GM11168 (cell line): Measurements from ENCODE around the gene AJUBA.
"Not testable (repeated sequence)": the region's sequence is repeated elsewhere in the genome, so short reads cannot be mapped to it uniquely, and the experiment has no call there.

ENCODE experiments used
- in situ Hi-C: fragments of 300-500 bp; cut with MboI; formaldehyde crosslinking; loops from one replicate; pipeline ENCODE4 v1.12.0; 2022; ENCODE audit warnings: low sequenced_read_pairs; ENCODE audit not compliant: unreplicated experiment

AJUBA gene

DNA sequence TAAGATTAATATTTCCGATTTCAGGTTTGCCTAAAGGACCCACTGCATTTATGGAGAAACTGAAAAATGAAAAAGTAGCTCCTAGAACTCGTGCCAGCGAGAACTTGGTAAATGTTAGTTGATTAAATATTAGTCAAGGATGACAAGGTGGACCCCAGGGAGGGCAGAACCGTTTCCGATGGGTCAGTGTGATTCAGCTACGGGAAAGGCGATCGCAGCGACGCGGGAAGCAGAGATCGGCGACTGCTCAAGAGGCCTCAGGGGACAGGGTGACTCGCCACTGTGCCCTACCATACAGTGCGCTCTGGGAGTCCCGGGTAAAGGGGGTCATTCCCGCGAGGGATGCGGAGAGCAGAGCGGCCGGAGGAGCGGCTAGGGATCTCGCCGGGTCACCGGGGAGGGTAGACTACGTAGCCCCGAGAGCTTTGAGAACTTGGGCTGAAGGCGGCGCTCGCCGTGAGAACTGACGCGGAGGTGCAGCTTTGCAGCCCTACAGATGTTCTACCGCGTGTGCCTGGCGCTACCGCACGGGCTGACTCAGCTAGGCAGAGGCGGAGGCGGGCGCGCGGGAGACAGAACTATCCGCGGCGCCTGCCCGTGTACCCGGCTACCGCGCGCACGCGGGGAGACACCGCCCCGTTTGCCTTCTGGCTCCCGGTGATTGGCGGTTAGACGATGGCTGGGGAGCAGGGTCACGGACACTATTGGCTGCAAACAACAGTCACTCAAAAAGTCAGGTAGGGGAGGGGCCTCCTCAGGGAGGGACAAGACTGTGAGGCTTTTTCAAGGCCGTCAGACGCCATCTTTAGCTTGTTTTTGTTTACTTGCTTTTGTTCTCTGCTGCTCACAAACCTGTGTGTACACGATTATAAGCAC is 24.4 kb upstream of the AJUBA start:
- in situ Hi-C loops, result no loop called here

DNA sequence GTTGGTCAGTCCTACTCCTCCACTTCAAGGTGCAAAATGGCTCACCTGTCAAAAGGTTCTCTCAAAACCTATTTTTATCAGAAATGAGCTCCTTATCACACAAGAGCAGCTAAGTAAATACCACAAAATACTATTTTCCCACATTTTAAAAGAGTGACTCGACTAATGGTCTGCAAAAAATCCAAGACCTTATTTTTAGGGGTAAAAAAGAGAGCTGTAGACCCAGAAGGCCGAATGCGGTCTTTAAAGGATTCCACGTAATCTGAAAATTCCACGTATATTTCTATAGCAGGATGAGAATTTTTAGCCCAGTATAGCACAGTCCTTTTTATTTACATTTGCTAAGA is 23.8 kb upstream of the AJUBA start:
- in situ Hi-C loops, result no loop called here

DNA sequence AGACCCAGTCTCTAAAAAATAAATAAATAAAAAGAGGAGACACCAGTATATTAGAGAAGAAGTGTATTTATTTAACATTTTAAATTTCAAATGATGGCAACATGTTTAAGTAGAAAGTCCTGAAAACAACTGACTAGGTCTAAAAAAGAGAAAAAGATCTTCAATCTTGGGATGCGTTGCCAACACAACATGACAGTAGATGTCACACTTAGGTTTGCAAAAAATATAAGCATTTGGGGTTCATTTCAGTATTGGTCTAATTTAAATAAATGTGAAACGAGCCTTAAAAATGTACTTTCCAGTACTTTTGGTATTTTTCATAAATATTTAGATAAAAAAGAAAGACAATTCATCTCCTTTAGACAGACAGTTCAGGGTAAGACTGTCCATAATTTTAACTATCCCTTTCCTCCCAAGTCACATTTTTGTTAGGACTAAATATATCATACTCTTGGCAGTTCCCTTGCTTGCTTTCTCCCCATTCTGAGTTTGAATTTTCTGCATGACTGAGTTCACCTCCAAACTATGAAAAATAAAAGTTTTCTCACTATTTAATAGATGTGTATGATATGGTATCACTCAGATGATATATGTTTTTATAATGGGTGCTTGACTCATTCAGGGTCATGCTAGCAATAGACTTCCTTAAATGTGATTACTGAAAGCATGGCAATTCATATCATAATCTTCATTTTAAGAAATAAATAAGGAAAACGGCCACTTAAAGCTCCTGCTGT is 23.3 kb upstream of the AJUBA start:
- in situ Hi-C loops, result no loop called here

DNA sequence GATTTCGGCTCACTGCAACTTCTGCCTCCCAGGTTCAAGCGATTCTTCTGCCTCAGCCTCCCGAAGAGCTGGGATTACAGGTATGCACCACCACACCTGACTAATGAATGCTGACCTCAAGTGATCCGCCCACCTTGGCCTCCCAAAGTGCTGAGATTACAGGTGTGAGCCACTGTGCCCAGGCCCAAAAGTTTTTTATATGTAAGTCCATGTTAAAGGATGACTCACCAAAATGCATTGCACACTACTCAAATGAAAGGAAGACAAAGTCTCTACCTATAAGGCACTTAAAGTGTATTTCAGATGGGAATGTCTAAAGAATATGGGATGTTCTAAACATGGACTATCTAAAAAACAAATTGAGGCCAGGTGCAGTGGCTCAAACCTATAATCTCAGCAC is 21.9 kb upstream of the AJUBA start:
- in situ Hi-C loops, result not testable (repeated sequence)

DNA sequence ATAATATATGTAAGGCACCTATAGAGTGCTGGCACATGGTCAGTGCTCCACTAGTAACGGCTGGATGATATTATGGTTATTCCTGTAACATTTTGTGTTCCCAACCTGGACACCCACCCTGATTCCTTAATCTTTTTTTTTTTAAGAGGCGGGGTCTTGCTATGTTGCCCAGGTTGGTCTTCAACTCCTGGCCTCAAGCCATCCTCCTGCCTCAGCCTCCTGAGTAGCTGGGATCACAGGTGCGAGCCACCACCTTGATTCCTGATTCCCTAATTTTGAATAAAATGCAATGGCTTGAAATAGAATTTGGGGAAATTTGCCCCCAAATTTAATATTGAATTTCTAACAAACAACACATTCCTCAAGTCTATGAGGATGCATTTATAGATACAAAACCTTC is 20.2 kb upstream of the AJUBA start:
- in situ Hi-C loops, result no loop called here

DNA sequence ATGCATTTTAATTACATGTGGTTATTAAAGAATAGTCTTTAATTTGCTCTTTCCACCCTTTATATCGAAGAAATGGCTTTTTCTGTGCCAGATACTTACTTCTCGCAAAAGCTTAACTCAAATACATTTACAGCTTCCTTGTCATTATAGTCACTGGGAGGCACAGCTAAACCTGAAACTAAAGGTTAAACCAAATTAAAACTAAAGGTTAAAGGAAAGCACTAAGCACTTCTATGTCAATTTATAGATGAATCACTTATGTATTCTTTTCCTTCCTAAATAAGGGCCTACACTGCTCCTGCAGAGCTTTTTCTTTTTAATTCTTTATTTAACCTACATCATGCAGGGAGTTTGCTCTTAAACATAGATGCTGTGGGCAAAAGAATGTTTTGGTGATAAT is 18.5 kb upstream of the AJUBA start:
- in situ Hi-C loops, result no loop called here

DNA sequence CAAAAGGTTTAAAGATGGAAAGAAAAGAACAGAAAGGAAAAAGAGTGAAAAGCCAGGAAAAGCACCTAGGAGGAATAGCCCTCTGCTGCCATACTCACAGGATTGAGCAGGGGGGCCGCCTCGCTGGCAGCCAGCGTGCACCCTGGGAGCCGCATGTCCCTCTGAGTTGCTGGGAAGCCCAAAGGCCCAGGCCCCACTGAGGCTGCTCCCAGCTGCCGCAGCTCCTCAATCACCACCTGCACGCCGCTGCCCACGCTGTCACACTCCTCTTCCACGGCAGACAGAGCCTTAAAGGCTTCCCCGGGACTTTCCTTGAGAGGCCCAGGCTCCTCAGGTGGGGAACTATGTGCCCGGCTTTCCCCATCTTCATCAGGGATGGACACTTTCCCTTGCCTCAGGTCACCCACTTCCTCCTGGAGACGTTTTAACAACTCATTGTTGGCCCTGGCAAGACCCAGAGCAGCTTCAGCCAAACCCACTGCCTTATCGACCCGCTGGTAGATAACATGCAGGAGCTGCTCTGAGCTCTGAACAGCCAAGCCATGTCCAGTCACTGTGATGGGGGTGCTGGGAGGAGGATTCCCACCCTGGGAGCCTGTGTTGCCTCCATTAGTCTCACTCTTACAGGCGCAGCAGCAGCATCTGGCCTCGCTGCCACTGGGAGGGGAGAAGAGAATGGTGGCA is 16.1 kb upstream of the AJUBA start:
- in situ Hi-C loops, result no loop called here

DNA sequence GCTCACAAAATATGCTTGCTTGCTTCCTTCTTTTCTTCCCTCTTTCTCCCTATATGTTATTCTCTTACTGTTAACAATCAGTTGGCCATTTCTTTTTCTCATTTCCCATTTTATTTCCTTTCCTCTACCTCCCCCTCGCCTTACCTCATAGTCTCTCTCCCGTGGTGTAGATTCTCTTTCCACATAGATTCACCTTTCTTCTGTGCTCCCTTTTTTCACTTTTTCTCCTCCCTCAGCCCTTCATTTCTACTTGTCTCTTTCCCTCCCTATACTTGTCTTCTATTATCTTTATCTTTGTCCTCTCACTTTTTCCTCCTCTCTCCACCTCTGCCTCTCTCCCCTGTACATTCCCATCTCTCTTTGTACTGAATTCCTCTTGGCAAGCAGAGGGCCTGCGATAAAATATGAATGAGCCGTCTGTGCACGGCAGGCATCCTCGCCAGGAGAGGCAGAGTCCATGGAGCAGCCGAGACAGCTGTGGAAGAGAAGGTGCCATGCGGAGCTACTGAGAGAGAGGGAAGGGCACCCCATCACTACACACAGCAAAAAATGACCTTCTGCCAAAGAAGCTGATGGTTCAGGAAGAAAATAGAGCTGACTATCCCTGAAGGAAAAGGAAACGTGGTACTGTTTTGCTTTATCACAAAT is 15.4 kb upstream of the AJUBA start:
- in situ Hi-C loops, result no loop called here

DNA sequence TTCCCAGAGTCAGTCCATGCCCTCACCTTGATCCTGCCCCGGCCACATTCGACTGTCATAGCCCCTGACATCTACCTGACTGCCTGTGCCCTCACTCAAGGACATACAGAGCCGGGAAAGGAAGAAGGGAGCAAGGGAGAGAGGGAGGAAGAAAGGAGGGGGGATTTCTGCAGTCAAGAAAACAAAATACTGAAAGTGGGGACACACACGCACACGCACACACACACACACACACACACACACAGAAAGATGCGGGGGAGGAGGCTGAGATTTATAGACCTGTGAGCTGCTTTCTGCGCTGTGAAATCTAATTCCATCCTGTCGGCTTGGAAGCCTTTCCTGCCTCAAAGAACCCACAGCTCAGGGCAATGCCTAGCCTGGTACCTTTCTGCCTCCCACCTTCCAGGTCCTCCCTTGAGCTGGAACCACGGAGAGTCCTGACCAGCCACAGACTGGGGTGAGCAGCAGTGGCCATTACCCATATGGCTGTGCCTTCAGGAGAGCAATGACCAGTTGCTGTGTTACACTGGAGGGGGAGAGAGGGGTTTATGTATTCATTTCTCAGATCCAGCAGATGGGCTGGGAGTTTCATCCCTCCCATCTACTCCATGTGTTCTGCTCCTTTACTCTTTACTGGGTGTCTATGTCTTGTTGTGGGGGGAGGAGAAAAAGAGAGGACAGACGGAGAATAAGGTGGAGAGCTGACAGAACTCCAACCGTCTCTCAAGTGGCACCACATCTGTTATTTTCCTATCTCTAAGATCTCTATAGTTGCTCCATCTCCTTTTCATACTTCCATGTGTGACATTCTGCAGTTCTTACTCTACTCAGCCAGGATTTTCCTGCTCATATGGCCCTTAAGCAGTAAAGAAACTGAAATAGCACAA is 14.7 kb upstream of the AJUBA start:
- in situ Hi-C loops, result no loop called here

DNA sequence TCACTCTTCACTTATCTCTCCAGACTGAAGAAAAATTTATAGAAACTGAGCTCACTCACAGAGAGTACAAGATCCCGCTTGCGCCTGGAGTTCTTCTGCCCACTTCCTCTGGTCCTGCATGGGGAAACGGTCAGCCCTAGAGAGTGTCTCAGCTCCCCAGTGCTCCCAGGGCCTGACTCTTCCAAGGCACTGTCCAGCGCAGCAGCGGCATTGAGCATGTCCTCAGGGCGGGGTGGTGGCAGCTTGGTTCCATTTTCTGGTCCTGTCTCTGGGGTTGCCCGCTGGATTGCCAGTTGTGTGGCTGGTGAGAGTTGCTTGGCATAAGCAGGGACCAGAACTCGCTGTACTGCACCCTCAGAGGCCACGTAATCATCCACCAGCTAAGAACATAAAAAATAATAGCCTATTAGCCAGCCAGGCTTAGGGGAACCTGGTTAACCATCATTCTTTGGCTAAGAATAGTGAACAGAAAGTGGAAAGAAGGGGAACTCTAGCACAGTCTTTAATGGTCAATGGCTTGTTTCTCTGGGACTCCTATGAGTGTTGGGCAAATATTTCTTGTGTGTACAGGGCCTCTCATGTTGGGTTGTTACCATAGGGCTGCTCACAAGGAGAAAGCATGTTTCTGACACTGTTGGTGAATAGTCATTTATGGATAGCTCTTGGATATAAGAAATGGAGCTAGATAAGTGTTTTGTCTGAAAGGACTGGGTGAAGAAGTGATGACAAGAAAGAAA is 13.7 kb upstream of the AJUBA start:
- in situ Hi-C loops, result no loop called here

DNA sequence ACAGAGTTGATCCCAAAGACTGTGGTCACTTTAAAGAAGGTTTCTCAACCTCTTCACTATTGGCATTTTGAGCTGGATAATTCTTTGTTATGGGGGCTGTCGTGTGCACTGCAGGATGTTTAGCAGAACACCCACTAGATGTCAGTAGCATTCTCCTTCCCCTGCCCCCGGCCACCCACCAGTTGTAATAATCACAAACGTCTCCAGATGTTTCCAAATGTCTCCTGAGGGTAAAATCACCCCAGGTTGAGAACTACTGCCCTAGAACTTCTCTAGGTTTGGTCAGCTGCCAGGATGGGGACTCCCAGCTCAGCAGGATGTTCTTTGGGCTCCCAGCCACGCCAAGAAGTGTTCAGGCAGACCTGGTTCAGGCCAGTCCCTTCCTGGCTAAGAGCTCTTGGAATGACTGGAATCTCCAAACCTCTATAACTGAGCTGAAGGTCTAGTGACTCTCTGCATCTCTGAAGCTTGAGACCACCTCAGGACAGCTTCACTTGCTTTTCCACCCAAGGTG is 12.5 kb upstream of the AJUBA start:
- in situ Hi-C loops, result loop anchor here (5.0 kb wide), 1 partner anchor 72 kb away; no protein-coding TSS in a partner anchor

DNA sequence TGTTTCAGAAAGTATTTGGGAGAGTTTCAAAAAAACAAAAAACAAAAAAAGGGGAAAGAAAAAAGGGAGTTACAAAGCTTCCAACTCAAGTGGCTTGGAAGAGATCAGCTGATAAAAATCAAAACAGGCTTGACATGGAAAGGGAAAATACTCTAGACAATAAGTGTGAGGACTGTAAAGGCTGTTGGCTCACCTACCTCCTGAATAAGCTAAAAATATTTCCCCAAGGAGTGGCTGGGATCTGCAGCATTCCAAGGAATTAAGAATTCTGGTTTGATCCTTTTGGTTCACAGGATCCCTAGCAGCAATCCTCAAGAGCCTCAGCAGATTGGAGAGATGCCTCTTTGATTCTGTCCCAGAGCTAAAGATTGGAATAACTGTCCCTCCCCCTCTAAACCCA is 11.2 kb upstream of the AJUBA start:
- in situ Hi-C loops, result loop anchor here (5.0 kb wide), 1 partner anchor 74 kb away; no protein-coding TSS in a partner anchor

DNA sequence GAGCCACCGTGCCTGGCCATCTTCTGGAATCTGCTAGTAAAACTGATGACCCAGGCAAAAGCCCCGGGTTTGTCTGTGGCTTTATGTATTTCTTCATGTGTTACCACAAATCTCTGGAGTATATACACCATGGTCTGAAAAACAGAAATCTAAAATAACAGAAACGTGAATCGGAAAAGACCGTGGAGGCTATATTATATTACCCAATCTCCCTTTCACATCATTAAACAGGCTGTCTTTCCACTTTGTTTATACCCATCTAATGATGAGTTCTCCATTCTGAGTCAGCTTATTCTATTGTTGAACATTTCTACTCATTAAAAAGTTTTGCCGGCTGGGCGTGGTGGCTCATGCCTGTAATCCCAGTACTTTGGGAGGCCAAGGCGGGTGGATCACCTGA is 9.5 kb upstream of the AJUBA start:
- in situ Hi-C loops, result loop anchor here (5.0 kb wide), 1 partner anchor 75 kb away; no protein-coding TSS in a partner anchor

DNA sequence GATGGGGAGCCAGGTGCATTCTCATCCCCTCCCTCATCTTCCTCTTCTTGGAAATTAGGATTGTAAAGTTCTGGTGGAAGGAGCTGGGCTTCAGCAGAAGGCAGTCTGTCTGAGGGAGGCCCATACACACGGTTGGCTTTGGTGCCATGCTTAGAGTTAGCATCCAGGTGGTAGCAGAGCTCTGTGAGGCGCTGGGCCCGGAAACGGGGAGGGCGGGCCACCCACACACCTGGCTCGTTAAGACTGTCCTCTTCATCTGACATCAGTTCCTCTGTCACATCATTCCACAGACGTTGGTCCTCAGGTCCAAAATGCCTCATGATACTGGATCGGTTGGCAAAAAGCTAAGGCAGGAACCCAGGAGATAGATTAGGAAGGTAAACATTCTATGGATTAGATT is 4.9 kb upstream of the AJUBA start:
- in situ Hi-C loops, result loop anchor here (10.0 kb wide), 1 partner anchor 592 kb away; no protein-coding TSS in a partner anchor

DNA sequence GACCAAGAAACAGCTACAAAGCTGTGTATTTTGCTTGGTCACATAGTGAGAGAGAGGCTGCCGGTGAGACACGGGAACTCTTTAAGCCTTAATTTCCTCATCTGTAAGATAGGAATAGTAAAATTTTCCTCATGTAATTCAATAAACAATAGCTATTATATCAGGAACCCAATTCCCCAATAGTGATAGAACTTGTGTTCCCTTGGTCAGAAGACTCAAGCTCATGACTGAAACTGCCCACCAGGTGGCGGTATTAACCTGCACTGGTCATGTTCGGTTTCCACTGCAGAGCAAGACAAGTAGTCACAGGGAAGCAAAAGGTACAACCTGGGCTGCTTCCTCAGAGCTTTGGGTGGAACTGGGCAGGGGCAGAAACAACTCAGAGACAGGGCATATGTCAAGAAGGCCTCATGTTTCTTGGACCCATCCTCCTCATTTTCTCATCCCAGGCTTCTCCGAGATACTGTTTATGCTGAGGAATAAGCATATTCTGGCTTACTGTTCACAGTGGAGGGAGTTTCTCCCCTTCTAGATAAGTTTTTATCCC is 4.2 kb upstream of the AJUBA start:
- in situ Hi-C loops, result loop anchor here (10.0 kb wide), 1 partner anchor 592 kb away; no protein-coding TSS in a partner anchor

DNA sequence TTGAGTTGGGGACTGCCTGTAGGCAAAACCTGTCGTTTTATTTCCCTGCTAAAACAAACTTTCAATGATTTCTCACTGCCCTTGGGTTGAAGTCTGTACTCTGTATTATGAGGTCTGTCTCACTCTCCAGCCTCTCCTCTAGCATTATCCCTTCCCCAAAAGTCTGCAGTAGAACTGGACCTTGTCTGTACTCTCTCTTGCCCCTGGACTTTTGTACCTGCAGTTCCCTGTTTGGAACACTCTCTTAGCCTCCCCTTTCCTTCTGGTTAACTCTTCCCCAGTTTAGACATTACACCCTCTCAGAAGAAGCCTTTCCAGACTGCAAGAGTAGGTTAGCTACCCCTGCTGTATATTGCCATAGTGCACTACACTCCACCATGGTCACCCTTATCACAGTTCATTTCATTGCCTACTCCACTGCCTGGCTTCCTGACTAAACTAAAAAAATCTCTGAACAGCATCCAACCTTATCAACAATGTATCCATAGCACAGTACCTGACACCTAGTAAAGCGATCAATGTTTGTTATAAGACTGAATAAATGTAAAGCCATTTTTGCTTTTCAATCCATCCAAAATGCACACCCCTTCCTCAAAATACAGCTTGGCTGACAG is 3.6 kb upstream of the AJUBA start:
- in situ Hi-C loops, result loop anchor here (10.0 kb wide), 1 partner anchor 591 kb away; no protein-coding TSS in a partner anchor

DNA sequence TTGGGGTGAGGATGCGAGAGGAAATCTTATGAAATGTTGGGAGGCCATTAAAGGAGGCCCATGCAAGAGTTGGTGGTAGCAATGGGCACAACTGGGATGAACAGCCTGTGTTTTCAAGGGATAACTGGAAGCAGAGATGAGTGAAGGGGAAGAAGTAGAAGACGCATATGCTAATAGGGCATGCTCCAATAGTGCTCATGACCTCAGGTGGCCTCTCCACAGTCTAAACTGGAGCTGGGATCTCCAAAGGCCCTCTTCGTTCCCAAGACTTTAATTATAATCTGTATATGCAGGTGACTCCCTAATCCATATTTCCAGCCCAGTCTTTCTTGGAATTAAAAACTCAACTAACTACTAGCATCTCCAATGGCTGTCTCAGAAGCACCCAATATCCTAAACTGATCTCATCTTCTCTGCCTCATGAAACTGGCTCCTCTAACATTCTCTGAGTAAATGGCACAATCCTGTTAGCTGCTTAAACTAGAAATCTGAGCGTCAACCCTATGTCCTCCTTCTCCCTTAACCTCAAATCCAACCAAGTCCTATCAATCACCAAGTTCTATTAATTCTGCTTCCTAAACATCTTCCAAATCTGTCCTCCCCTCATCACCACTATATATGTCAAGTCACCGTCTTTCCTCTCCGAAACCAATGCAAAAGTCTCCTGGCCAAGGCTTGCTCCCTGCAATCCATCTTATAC is 2.8 kb upstream of the AJUBA start:
- in situ Hi-C loops, result loop anchor here (10.0 kb wide), 1 partner anchor 590 kb away; no protein-coding TSS in a partner anchor
